ENCODE measurements around the gene KRT86. TPM values are rescaled to one million over a fixed set of nuclear protein-coding genes. Genes with fewer than 3 reads are reported as not detected.

The KRT86 gene
- total RNA-seq, 1 experiment from 2014 or later = 2.7 TPM

DNA sequence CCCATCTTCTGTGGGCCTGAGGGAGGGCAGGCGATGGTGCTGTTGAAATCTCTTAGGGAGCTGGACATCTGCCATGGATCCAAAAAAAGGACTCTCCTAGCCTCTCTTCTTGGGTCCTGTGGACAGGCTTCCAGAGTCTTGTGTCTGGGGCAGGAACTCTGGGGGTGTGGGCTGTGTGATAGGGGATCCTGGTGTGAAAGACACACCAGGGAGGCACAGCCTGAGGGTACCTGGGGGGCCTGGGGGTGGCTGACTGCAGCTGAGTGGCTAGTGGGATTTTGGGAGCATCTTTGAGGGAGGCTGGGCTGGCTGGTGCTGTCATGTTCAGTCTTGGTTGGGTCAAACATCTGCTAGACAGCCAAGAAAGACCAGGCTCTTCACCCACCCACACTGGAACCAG lies 48.6 kb downstream of the KRT86 start:
- H3K27ac ChIP-seq = no peak overlapping the region
- no peaks in the 10 kb centered on the region for H3K27me3 ChIP-seq (ENCODE audit: insufficient read depth, low read depth)
- no peaks in the 10 kb centered on the region for H3K9me2 ChIP-seq (ENCODE audit: insufficient read depth)
- H3K4me2 ChIP-seq = no peak overlapping the region
- H3K9me3 ChIP-seq (ENCODE audit: insufficient read depth, low read depth) = no peaks in the 10 kb centered on the region
- POLR2A ChIA-PET (ENCODE audit: unreplicated experiment) = no interaction called here
- CTCF ChIA-PET = interaction anchor here (0.8 kb wide), 1 partner anchor 43 kb away, joined by 3 read pairs; no protein-coding TSS in a partner anchor
- H3K4me3 ChIP-seq = no peak overlapping the region
- peaks cover 9% of the 10 kb centered on the region for H3K4me1 ChIP-seq (replicated peaks; ENCODE audit: insufficient read depth)
- H2AFZ ChIP-seq = no peak overlapping the region
- DNase-seq = no peak
- no TSS peak for BruUV-seq (replicated peaks)
- H4K20me1 ChIP-seq (ENCODE audit: insufficient read depth) = no peaks in the 10 kb centered on the region
- no peak for TF ChIP-seq EZH2 (IDR thresholded peaks at IDR 0.05; ENCODE audit: low read depth)
- TF ChIP-seq, protein P1, sequence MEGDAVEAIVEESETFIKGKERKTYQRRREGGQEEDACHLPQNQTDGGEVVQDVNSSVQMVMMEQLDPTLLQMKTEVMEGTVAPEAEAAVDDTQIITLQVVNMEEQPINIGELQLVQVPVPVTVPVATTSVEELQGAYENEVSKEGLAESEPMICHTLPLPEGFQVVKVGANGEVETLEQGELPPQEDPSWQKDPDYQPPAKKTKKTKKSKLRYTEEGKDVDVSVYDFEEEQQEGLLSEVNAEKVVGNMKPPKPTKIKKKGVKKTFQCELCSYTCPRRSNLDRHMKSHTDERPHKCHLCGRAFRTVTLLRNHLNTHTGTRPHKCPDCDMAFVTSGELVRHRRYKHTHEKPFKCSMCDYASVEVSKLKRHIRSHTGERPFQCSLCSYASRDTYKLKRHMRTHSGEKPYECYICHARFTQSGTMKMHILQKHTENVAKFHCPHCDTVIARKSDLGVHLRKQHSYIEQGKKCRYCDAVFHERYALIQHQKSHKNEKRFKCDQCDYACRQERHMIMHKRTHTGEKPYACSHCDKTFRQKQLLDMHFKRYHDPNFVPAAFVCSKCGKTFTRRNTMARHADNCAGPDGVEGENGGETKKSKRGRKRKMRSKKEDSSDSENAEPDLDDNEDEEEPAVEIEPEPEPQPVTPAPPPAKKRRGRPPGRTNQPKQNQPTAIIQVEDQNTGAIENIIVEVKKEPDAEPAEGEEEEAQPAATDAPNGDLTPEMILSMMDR (conservative IDR thresholded peaks at IDR 0.05) = no peak
- intact Hi-C loops (cut with micrococcal nuclease; ENCODE audit: unreplicated experiment) = no loop called here
- H3F3A ChIP-seq (ENCODE audit: insufficient read depth, low read depth) = no peaks in the 10 kb centered on the region
- no peaks in the 10 kb centered on the region for H3K79me2 ChIP-seq (ENCODE audit: low read depth)
- no peaks in the 10 kb centered on the region for H3K36me3 ChIP-seq (ENCODE audit: low read depth)

DNA sequence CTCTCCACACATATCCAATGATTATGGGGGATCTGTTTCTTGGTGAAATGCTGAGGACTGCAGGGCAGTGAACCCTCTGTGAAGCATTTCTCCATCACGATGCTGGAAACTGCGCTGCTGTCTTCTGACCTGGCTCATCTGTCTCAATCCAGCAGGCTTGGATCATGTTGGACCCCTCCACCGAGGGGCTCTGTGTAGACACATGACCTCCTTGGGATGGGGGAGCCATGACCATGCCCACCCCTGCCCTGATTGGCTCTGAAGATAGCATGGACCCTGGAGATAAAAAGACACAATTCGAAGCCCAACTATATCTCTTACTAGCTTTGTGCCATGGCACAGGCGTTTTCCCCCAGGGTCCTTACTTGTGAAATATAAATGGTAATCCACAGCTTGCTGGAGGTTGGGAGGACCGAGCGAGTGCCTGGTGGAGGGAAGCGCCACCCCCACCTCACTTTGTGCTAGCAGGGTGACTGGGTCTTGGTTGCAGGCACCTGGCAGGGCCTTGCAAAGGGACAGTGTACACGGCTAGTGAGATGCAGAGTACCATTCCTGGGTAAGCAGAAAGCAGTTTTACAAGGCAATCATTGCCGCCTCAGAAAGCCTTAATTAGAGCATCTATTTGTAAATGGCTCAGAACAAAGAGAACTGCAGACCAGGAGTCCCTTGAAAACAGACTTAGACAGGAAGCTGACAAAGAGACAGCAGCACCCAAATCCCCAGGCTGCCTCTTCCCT lies 49.1 kb downstream of the KRT86 start:
- Histone ChIP-seq H3K4me3 (no peak overlapping the region), H2AFZ (no peak overlapping the region), H3K9me2 (ENCODE audit: insufficient read depth) (no peaks in the 10 kb centered on the region), H3K4me1 (replicated peaks; ENCODE audit: insufficient read depth) (peaks cover 12% of the 10 kb centered on the region), H3K4me2 (no peak overlapping the region), H3K27me3 (ENCODE audit: insufficient read depth, low read depth) (no peaks in the 10 kb centered on the region), H4K20me1 (ENCODE audit: insufficient read depth) (no peaks in the 10 kb centered on the region), H3K27ac (no peak overlapping the region), H3K79me2 (ENCODE audit: low read depth) (no peaks in the 10 kb centered on the region), H3K36me3 (ENCODE audit: low read depth) (no peaks in the 10 kb centered on the region), H3K9me3 (ENCODE audit: insufficient read depth, low read depth) (no peaks in the 10 kb centered on the region), H3F3A (ENCODE audit: insufficient read depth, low read depth) (no peaks in the 10 kb centered on the region)
- no peak for TF ChIP-seq EZH2 (IDR thresholded peaks at IDR 0.05; ENCODE audit: low read depth)
- TF ChIP-seq, protein P1 (conservative IDR thresholded peaks at IDR 0.05) = no peak
- no TSS peak for BruUV-seq (replicated peaks)
- DNase-seq = no peak
- CTCF ChIA-PET = interaction anchor here (0.6 to 0.8 kb wide), 2 partner anchors 44 to 550 kb away, joined by 3 read pairs; no protein-coding TSS in a partner anchor
- intact Hi-C loops (cut with micrococcal nuclease; ENCODE audit: unreplicated experiment) = no loop called here
- POLR2A ChIA-PET (ENCODE audit: unreplicated experiment) = no interaction called here

DNA sequence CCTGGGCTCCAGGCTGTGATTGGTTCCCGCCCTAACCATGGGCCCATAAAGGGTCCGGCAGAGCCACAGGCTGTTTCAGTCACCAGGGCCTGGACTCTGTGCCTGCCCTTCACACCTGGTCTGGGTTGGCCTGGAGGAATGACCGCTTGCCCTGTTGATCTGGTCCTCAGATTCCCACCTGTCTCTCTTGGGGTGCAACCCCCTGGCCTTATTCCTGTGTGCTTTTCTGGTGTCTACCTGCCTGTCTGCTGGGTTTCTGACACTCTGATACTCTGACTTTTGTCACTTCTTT lies 49.7 kb downstream of the KRT86 start:
- H3K4me1 ChIP-seq (replicated peaks; ENCODE audit: insufficient read depth) = peaks cover 12% of the 10 kb centered on the region
- no peak overlapping the region for H3K4me3 ChIP-seq
- H3F3A ChIP-seq (ENCODE audit: insufficient read depth, low read depth) = no peaks in the 10 kb centered on the region
- no peak overlapping the region for H2AFZ ChIP-seq
- H3K27me3 ChIP-seq (ENCODE audit: insufficient read depth, low read depth) = no peaks in the 10 kb centered on the region
- no peak for DNase-seq
- ChIA-PET POLR2A (ENCODE audit: unreplicated experiment) (no interaction called here), CTCF (interaction anchor here (0.6 kb wide), 1 partner anchor 550 kb away, joined by 3 read pairs; no protein-coding TSS in a partner anchor)
- H3K79me2 ChIP-seq (ENCODE audit: low read depth) = no peaks in the 10 kb centered on the region
- H3K9me3 ChIP-seq (ENCODE audit: insufficient read depth, low read depth) = no peaks in the 10 kb centered on the region
- H3K27ac ChIP-seq = no peak overlapping the region
- intact Hi-C loops (cut with micrococcal nuclease; ENCODE audit: unreplicated experiment) = no loop called here
- no peaks in the 10 kb centered on the region for H3K36me3 ChIP-seq (ENCODE audit: low read depth)
- no TSS peak for BruUV-seq (replicated peaks)
- no peaks in the 10 kb centered on the region for H3K9me2 ChIP-seq (ENCODE audit: insufficient read depth)
- no peak overlapping the region for H3K4me2 ChIP-seq
- no peak for TF ChIP-seq EZH2 (IDR thresholded peaks at IDR 0.05; ENCODE audit: low read depth)
- TF ChIP-seq, protein P1 (conservative IDR thresholded peaks at IDR 0.05) = no peak
- no peaks in the 10 kb centered on the region for H4K20me1 ChIP-seq (ENCODE audit: insufficient read depth)

Measured in PC-9 (cell line).